Activated T-cell treated with anti-CD3 and anti-CD28 coated beads for 1 hour (primary cell): ENCODE results near the gene HTT.

ENCODE experiments used
- DNase-seq: peaks from one replicate; pipeline ENCODE4 v3.0.0-alpha.2; 2020; ENCODE audit warnings: low read depth

Gene HTT

GRCh38 chr4:3074078-3074845 lies at the start of gene HTT, which contains the start of gene HTT-AS:
HTT (plus strand) TSS chr4:3074681; CDS start chr4:3074826, 145 bp downstream.
HTT-AS (minus strand) TSS chr4:3074538.
- peak; percentile 98 for DNase-seq

GRCh38 chr4:3025881-3026280 lies 48.6 kb upstream of the HTT start:
- no peak for DNase-seq

- DNase-seq: no peak
These were observed 47.9 kb upstream of the HTT start for GRCh38 chr4:3026540-3026939.

- no peak for DNase-seq
These were observed 45.0 kb upstream of the HTT start for GRCh38 chr4:3029464-3029863.

- no peak for DNase-seq
These were observed 43.7 kb upstream of the HTT start for GRCh38 chr4:3030566-3031356.

GRCh38 chr4:3031357-3032082 lies 43.0 kb upstream of the HTT start:
- no peak for DNase-seq

GRCh38 chr4:3034231-3034630 lies 40.2 kb upstream of the HTT start:
- no peak for DNase-seq

- DNase-seq: no peak
These were observed 39.2 kb upstream of the HTT start for GRCh38 chr4:3035249-3035648.

GRCh38 chr4:3035674-3036073 lies 38.8 kb upstream of the HTT start:
- DNase-seq: no peak

- no peak for DNase-seq
These were observed 38.1 kb upstream of the HTT start for GRCh38 chr4:3036131-3036952.

GRCh38 chr4:3037957-3038461 lies 36.5 kb upstream of the HTT start:
- no peak for DNase-seq

- no peak for DNase-seq
These were observed 34.6 kb upstream of the HTT start for GRCh38 chr4:3039706-3040366.

GRCh38 chr4:3040452-3041191 lies 33.9 kb upstream of the HTT start:
- no peak for DNase-seq

GRCh38 chr4:3041192-3042142 lies 33.0 kb upstream of the HTT start:
- DNase-seq: peak; percentile 22

GRCh38 chr4:3042226-3042625 lies 32.3 kb upstream of the HTT start:
- no peak for DNase-seq

GRCh38 chr4:3043282-3044020 lies 31.0 kb upstream of the HTT start:
- no peak for DNase-seq

GRCh38 chr4:3044870-3045819 lies 29.3 kb upstream of the HTT start:
- DNase-seq: peak; percentile 43
